GM15510 (cell line): ENCODE results near the gene DPH6.

ENCODE experiments used
- POLR2A ChIP-seq: IDR thresholded peaks from 3 replicates; pipeline ENCODE4 v1.6.1; 2011; ENCODE audit warnings: borderline replicate concordance; ENCODE audit not compliant: insufficient read length; ENCODE audit errors: extremely low read depth

Gene DPH6

GRCh38 chr15:35442742-35443141 is 103.2 kb downstream of the DPH6 start:
- no peak for TF ChIP-seq POLR2A

DNA sequence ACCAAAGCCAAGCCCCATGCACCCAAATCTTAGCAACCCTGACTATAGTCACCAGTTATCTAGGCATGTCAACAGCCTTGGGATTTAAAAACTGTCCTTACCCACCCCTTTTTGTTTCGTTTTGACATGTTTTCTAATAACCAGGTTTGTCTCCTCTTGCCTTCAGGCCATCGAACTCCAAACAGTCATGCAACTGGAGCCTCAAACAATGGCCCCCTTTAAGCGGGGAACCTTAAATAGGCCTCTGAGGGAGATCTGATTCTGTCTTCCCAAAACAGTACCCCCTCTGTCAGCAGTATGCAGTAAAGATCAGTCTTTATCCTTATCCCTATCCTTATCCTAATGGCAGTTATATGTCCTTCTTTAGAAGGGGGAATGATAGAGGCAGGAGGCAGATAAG is 105.7 kb downstream of the DPH6 start:
- no peak for TF ChIP-seq POLR2A

GRCh38 chr15:35439291-35439690 is 106.7 kb downstream of the DPH6 start:
- no peak for TF ChIP-seq POLR2A

DNA sequence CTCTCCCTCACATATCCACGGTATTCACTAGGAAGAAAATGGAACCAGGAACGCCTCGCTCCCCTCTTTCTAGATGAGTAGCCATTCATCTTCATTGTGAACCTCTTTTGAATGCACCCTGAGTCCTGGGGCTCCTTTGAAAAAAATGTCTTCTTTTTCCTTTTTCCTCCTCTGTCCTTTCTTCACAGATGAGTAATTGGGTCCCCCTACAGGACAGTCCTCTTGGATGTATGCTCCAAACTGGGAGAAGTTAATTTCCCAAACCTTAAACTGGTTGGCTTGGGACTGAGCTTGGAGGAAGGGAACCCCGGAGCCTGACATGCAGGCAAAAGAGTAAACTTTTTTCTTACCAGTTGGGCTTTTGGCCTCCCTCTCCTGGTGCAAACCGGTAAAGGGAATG is 108.8 kb downstream of the DPH6 start:
- no peak for TF ChIP-seq POLR2A

- no peak for TF ChIP-seq POLR2A
Observed at GRCh38 chr15:35436422-35436821, 109.5 kb downstream of the DPH6 start.

- no peak for TF ChIP-seq POLR2A
Observed at GRCh38 chr15:35431281-35431680, 114.7 kb downstream of the DPH6 start.

GRCh38 chr15:35430301-35430700 is 115.7 kb downstream of the DPH6 start:
- TF ChIP-seq POLR2A: no peak

GRCh38 chr15:35427496-35427895 is 118.5 kb downstream of the DPH6 start:
- no peak for TF ChIP-seq POLR2A

DNA sequence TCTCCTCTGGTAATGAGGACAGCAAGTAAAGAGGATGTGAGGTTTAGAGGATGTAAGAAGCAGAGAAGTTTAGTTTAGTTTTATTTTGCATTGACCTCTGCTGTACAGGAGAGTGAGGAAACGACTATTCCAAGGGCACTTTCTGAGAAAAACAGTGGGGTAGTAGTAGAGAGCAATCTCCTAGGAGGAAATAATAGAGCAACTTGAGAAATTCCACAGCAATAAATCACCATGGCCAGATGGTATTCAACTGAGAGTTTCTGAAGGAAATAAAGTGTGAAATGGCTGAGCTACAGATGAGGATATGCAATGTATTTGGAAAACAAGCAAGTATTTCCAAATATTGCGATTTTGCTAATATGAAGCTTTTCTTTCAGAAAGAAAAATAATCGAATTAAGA is 118.9 kb downstream of the DPH6 start:
- TF ChIP-seq POLR2A: no peak

GRCh38 chr15:35410775-35411174 is 135.2 kb downstream of the DPH6 start:
- TF ChIP-seq POLR2A: no peak

DNA sequence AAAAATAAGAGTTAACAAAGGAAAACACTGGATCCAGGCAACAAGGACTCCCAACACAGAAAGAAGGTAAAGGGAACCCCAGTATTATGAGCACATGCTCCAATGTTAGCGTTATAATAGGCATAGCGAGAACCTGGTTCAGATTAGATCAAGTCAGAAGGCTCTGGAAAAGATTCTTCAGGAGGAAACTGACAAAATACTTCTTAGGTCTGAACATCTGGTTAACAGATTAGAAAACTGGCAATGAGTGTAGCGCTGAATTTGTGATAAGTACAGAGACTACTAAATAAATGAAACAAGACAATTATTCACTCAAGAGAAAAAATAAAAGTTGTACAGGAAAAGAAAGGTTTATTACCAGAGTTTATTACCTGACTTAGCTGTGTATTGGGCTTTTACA is 146.1 kb downstream of the DPH6 start:
- no peak for TF ChIP-seq POLR2A

- TF ChIP-seq POLR2A: no peak
Observed at GRCh38 chr15:35397027-35397426, 148.9 kb downstream of the DPH6 start.

DNA sequence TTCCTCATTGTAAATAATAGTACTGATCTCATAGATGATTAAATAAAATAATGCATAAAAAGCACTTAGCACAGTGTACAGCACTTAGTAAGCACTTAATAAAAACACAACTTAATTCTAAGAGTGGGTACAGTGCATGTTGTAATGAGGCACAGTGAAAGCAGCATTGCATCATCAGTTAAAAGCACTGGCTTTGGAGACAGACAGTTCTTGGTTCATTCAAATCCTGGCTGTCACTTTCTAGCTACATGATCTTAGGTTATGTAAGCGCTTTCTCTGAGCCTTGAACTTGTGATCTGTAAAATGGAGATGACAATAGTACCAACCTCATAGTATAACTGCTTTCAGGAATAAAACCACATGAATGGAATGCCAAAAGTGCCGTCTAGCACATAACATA is 151.5 kb downstream of the DPH6 start:
- no peak for TF ChIP-seq POLR2A

DNA sequence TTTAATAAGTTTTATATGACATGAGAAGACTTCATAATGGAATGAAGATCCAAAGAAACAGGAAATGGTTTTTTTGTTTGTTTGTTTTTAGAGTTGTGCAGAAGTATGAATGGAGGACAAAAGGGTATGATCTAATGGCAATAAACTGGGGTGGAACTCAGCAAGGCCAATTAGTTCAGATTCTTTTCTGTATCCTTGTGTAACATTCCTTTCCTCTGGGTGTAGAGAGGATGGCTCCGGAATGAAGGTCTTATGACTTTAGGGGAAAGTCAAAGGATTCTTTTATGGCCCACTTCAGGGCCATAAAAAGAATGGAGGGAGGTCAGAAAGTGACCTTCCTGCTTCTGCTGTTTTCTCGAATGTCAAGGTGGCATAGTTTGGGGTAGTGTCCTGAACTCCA is 152.6 kb downstream of the DPH6 start:
- TF ChIP-seq POLR2A: no peak

DNA sequence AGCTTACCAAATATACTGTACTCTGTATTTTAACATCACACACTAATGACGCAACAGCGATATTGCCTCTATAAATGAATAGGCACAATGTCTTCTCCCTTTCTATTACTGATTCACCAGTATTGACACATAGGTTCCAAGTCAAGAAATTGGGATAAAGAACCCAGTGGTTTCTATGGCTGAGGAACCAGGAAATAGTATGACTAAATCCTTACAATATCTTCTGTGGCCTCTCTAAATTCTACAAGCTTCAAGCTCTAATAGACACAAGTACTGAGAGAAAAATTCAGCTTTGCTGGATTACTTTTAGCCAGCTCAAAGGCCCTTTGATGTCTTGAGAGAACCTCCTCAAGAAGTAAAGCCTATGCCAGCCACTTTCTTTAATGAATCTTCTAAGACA is 162.5 kb downstream of the DPH6 start:
- no peak for TF ChIP-seq POLR2A

GRCh38 chr15:35381328-35381727 is 164.6 kb downstream of the DPH6 start:
- no peak for TF ChIP-seq POLR2A

DNA sequence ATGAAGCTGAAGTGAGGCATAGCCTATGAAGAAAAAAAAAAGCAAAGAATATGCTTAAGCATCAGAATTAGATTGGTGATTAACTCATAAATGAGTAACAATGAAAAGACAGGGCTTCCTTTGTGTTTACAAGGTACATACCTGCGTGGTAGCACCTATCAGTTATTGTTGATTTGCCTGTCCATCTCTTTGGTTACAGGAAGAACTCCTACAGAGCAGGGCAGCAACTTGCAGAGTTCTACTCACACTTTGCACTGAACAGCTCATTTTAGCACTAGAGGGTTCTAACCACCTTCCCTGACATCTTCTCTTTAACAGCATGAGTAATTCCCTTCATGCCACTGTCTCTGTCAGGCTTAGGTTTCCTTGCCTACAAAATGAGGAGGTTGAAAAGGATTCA is 166.0 kb downstream of the DPH6 start:
- no peak for TF ChIP-seq POLR2A
